IMR-90 (cell line): ENCODE measurements around the gene HOXB6. TPM values are rescaled to one million over a fixed set of nuclear protein-coding genes. Genes with fewer than 3 reads are reported as not detected.

ENCODE experiments used
- ATAC-seq: fragments of 200-7000 bp; cut with Tn5 transposase; 2 replicates; pipeline ENCODE4 v1.9.1; 2020; ENCODE audit warnings: low read depth, mild to moderate bottlenecking, moderate library complexity
- BruUV-seq: library from RNA; stranded (reverse); fragments of 400-500 nt; replicated peaks from 2 replicates; lab custom pipeline; 2021; lab: Mats Ljungman, UMichigan
- CTCF ChIA-PET: fragments of 300-600 bp; formaldehyde crosslinking; extraction: SDS; loops from one replicate; lab custom pipeline; 2021; ENCODE audit warnings: antibody characterized with exemption; lab: Yijun Ruan, JAX
- POLR2A ChIA-PET: fragments of 300-600 bp; sonication (Branson Sonifier 250); formaldehyde crosslinking; loops from one replicate; lab custom pipeline; 2022; ENCODE audit warnings: antibody characterized with exemption; ENCODE audit not compliant: unreplicated experiment; lab: Charles Lee
- DNase-seq: peaks from one replicate; pipeline ENCODE4 v3.0.0; 2013
- H2AFZ ChIP-seq: replicated peaks from 2 replicates; pipeline ENCODE3; 2013; ENCODE audit warnings: low read length, mild to moderate bottlenecking; ENCODE audit not compliant: poor library complexity
- H2AK5ac ChIP-seq: 2 replicates; pipeline ENCODE4 v1.6.1; 2013; ENCODE audit warnings: low read depth, low read length, inconsistent platforms
- H2AK9ac ChIP-seq: replicated peaks from 2 replicates; pipeline ENCODE3; 2013; ENCODE audit warnings: mild to moderate bottlenecking, low read depth, low read length, moderate library complexity; ENCODE audit not compliant: poor library complexity
- H2BK120ac ChIP-seq: 2 replicates; pipeline ENCODE4 v1.6.1; 2013; ENCODE audit warnings: low read depth, low read length, inconsistent platforms
- H2BK15ac ChIP-seq: 3 replicates; pipeline ENCODE4 v1.6.1; 2013; ENCODE audit warnings: low read depth, low read length, inconsistent platforms
- H2BK20ac ChIP-seq: 2 replicates; pipeline ENCODE4 v1.6.1; 2013; ENCODE audit warnings: low read depth, mild to moderate bottlenecking, inconsistent platforms, low read length, moderate library complexity
- H2BK5ac ChIP-seq: 2 replicates; pipeline ENCODE4 v1.6.1; 2013; ENCODE audit warnings: mild to moderate bottlenecking, low read depth, low read length, inconsistent platforms; ENCODE audit not compliant: poor library complexity, severe bottlenecking
- H3K14ac ChIP-seq: replicated peaks from 2 replicates; pipeline ENCODE4 v1.6.1; 2013; ENCODE audit warnings: low read depth, low read length, inconsistent platforms
- H3K18ac ChIP-seq: 2 replicates; pipeline ENCODE4 v1.6.1; 2013; ENCODE audit warnings: low read depth, low read length, control low read depth
- H3K23ac ChIP-seq: 2 replicates; pipeline ENCODE4 v1.6.1; 2013; ENCODE audit warnings: low read depth, low read length, inconsistent platforms
- H3K27ac ChIP-seq: 2 replicates; pipeline ENCODE4 v1.5.1; 2013; ENCODE audit warnings: mild to moderate bottlenecking, control low read depth, low read length; ENCODE audit not compliant: insufficient read depth
- H3K27me3 ChIP-seq: 2 replicates; pipeline ENCODE4 v1.6.1; 2013; ENCODE audit warnings: low read length; ENCODE audit not compliant: control insufficient read depth, insufficient read depth
- H3K36me3 ChIP-seq: 2 replicates; pipeline ENCODE4 v1.6.1; 2013; ENCODE audit warnings: low read length, mixed read lengths; ENCODE audit not compliant: control insufficient read depth, insufficient read depth
- H3K4ac ChIP-seq: 2 replicates; pipeline ENCODE4 v1.6.1; 2013; ENCODE audit warnings: low read depth, low read length, inconsistent platforms
- H3K4me1 ChIP-seq: 2 replicates; pipeline ENCODE4 v1.6.1; 2013; ENCODE audit warnings: low read length, mixed read lengths; ENCODE audit not compliant: control insufficient read depth, insufficient read depth
- H3K4me2 ChIP-seq: 2 replicates; pipeline ENCODE4 v1.6.1; 2013; ENCODE audit warnings: low read depth, mild to moderate bottlenecking, control low read depth, low read length, moderate library complexity
- H3K4me3 ChIP-seq: 2 replicates; pipeline ENCODE4 v1.5.1; 2013; ENCODE audit warnings: low read depth, mild to moderate bottlenecking, control low read depth, low read length, moderate library complexity; ENCODE audit not compliant: insufficient read depth
- H3K56ac ChIP-seq: 2 replicates; pipeline ENCODE4 v1.6.1; 2013; ENCODE audit warnings: low read length, inconsistent platforms; ENCODE audit not compliant: insufficient read depth; ENCODE audit errors: extremely low read depth
- H3K79me1 ChIP-seq, 2 experiments: 2 replicates each; pipeline ENCODE4 v1.6.1; 2013; ENCODE audit warnings: low read length in 2 of 2, inconsistent platforms in 1 of 2, low read depth in 1 of 2
- H3K9ac ChIP-seq: 2 replicates; pipeline ENCODE4 v1.6.1; 2013; ENCODE audit warnings: low read depth, low read length, control low read depth
- H3K9me1 ChIP-seq: 2 replicates; pipeline ENCODE4 v1.6.1; 2013; ENCODE audit warnings: low read length, inconsistent platforms; ENCODE audit not compliant: insufficient read depth
- H3K9me3 ChIP-seq: 2 replicates; pipeline ENCODE4 v1.6.1; 2013; ENCODE audit warnings: low read length; ENCODE audit not compliant: control insufficient read depth, insufficient read depth
- H4K20me1 ChIP-seq: 2 replicates; pipeline ENCODE4 v1.6.1; 2013; ENCODE audit warnings: low read length, inconsistent platforms; ENCODE audit not compliant: insufficient read depth
- H4K5ac ChIP-seq: 2 replicates; pipeline ENCODE4 v1.6.1; 2013; ENCODE audit warnings: mild to moderate bottlenecking, low read depth, low read length, control low read depth
- H4K8ac ChIP-seq, 2 experiments: 2 replicates each; pipeline ENCODE4 v1.6.1; 2013; ENCODE audit warnings: low read depth in 2 of 2, low read length in 2 of 2, control low read depth in 1 of 2, inconsistent platforms in 1 of 2
- H4K91ac ChIP-seq: 2 replicates; pipeline ENCODE4 v1.6.1; 2013; ENCODE audit warnings: low read depth, low read length, inconsistent platforms; ENCODE audit not compliant: insufficient read depth
- BHLHE40 ChIP-seq: fragments of 150-350 bp; IDR thresholded peaks from 2 replicates; pipeline ENCODE4 v1.6.1; 2016; ENCODE audit warnings: mild to moderate bottlenecking, low read depth, low read length
- CEBPB ChIP-seq: IDR thresholded peaks from 2 replicates; pipeline ENCODE4 v1.6.1; 2012; ENCODE audit warnings: low read depth, low read length, improper control_type of control experiment
- CHD1 ChIP-seq: IDR thresholded peaks from 2 replicates; pipeline ENCODE4 v1.6.1; 2012; ENCODE audit warnings: low read depth, low read length, improper control_type of control experiment
- CTCF ChIP-seq: conservative IDR thresholded peaks from 2 replicates; pipeline ENCODE4 v1.5.1; 2012; ENCODE audit warnings: mild to moderate bottlenecking, low read depth, low read length, improper control_type of control experiment
- ELK1 ChIP-seq: fragments of 150-350 bp; IDR thresholded peaks from 2 replicates; pipeline ENCODE4 v1.6.1; 2016; ENCODE audit warnings: low read depth, mild to moderate bottlenecking, low read length, moderate library complexity, borderline replicate concordance
- FOS ChIP-seq: fragments of 150-350 bp; IDR thresholded peaks from 2 replicates; pipeline ENCODE4 v1.6.1; 2016; ENCODE audit warnings: low read depth, low read length
- MAFK ChIP-seq: IDR thresholded peaks from 2 replicates; pipeline ENCODE4 v1.6.1; 2012; ENCODE audit warnings: low read depth, low read length, improper control_type of control experiment
- MAZ ChIP-seq: IDR thresholded peaks from 2 replicates; pipeline ENCODE4 v1.6.1; 2012; ENCODE audit warnings: low read depth, mild to moderate bottlenecking, low read length, improper control_type of control experiment, moderate library complexity, borderline replicate concordance
- MXI1 ChIP-seq: IDR thresholded peaks from 2 replicates; pipeline ENCODE4 v1.6.1; 2012; ENCODE audit warnings: low read depth, mild to moderate bottlenecking, low read length, moderate library complexity, borderline replicate concordance
- NFE2L2 ChIP-seq: fragments of 150-350 bp; IDR thresholded peaks from 2 replicates; pipeline ENCODE4 v1.6.1; 2016; ENCODE audit warnings: low read depth, mild to moderate bottlenecking, low read length
- POLR2A ChIP-seq: IDR thresholded peaks from 2 replicates; pipeline ENCODE4 v1.6.1; 2012; ENCODE audit warnings: mild to moderate bottlenecking, low read depth, low read length
- RAD21 ChIP-seq: IDR thresholded peaks from 2 replicates; pipeline ENCODE4 v1.6.1; 2012; ENCODE audit warnings: low read length, improper control_type of control experiment
- RCOR1 ChIP-seq: IDR thresholded peaks from 2 replicates; pipeline ENCODE4 v1.6.1; 2012; ENCODE audit warnings: mild to moderate bottlenecking, low read length, improper control_type of control experiment; ENCODE audit not compliant: insufficient replicate concordance
- RFX5 ChIP-seq: IDR thresholded peaks from 2 replicates; pipeline ENCODE4 v1.8.0; 2012; ENCODE audit warnings: low read depth, mild to moderate bottlenecking, low read length, moderate library complexity
- USF2 ChIP-seq: fragments of 150-350 bp; IDR thresholded peaks from 2 replicates; pipeline ENCODE4 v1.6.1; 2017; ENCODE audit warnings: mild to moderate bottlenecking, antibody characterized with exemption, low read length, low read depth
- WGBS, 2 experiments: methylation state at CpG; one replicate each; pipeline versions ENCODE4 v1.1.5 to v1.1.7; 2013; ENCODE audit warnings: missing lambda C conversion rate in 2 of 2; ENCODE audit not compliant: insufficient read length in 1 of 2; ENCODE audit errors: extremely low coverage in 2 of 2; 5-methylcytosine and 5-hydroxymethylcytosine counted together
- dilution Hi-C: fragments of 300-500 bp; cut with HindIII; formaldehyde crosslinking; loops from one replicate; pipeline ENCODE4 v1.14.3; 2018; ENCODE audit warnings: low sequenced_read_pairs; ENCODE audit not compliant: unreplicated experiment
- in situ Hi-C: fragments of 300-500 bp; cut with MboI; formaldehyde crosslinking; loops from 3 replicates; pipeline ENCODE4 v1.14.3; 2019; ENCODE audit warnings: low sequenced_read_pairs, inconsistent platforms, mixed read lengths
- intact Hi-C: fragments of 100-400 bp; cut with micrococcal nuclease; formaldehyde crosslinking; loops from 2 replicates; pipeline ENCODE4 v1.10.0; 2022
- polyA plus RNA-seq, 3 experiments: library from polyadenylated mRNA; depleted of rRNA; stranded (reverse); fragments of >200 nt; gene quantifications; 2 replicates each; pipeline ENCODE4 v1.2.3, GENCODE V29; 2012; ENCODE audit warnings: low replicate concordance in 1 of 3
- total RNA-seq: library from RNA; depleted of rRNA; stranded (reverse); fragments of >200 nt; gene quantifications from 2 replicates; pipeline ENCODE4 v1.2.3, GENCODE V29; 2012

HOXB6 gene
- total and polyA plus RNA-seq, 2 of the 4 experiments (the other 2 are of a cell fraction) = 11.1 to 42.2 TPM

GRCh38 chr17:48609759-48610281 lies 5.0 kb upstream of the HOXB6 start:
- Histone ChIP-seq H3K4me3 (peak overlapping the region; percentile 61), H4K8ac (peak overlapping the region; percentile 93 to 95; a peak in 3 of 4 replicates), H2AK9ac (peak overlapping the region; percentile 84), H3K27ac (peak overlapping the region; percentile 93), H2BK20ac (no peak overlapping the region), H4K20me1 (no peaks in the 10 kb centered on the region), H3K9me1 (0 out of 2 replicates have a peak, but pooled peaks cover 3% of the 10 kb centered on the region), H4K5ac (peak overlapping the region; percentile 72), H2AK5ac (peak overlapping the region; percentile 84), H3K23ac (peak overlapping the region; percentile 48; the same call in 1 of the 2 replicates), H3K4ac (peak overlapping the region; percentile 76), H3K27me3 (no peaks in the 10 kb centered on the region), H2BK15ac (no peak overlapping the region), H2BK120ac (peak overlapping the region; percentile 48), H2BK5ac (peak overlapping the region; percentile 22), H3K36me3 (peaks cover 7% of the 10 kb centered on the region), H3K9me3 (no peaks in the 10 kb centered on the region), H3K4me1 (peaks cover 14% of the 10 kb centered on the region), H4K91ac (peak overlapping the region; percentile 79), H3K9ac (peak overlapping the region; percentile 90), H3K4me2 (peak overlapping the region; percentile 88), H3K56ac (peak overlapping the region; percentile 45; the same call in 1 of the 2 replicates), H3K79me1 (peaks cover 9 to 40% of the 10 kb centered on the region in 2 experiments; a peak in 3 of 4 replicates), H2AFZ (peak overlapping the region; percentile 94), H3K18ac (peak overlapping the region; percentile 24; the same call in 1 of the 2 replicates), H3K14ac (peak overlapping the region; percentile 48)
- 0% methylated on average over 4 of the region's 15 CpGs; no CpG with 5 or more reads in 1 of the 2 experiments for WGBS, 2 experiments
- in situ Hi-C loops = no loop called here
- no peak for TF ChIP-seq USF2
- no peak; the same call in 1 of the 2 replicates for TF ChIP-seq BHLHE40
- no peak for TF ChIP-seq RAD21
- TF ChIP-seq CTCF = no peak
- no peak for TF ChIP-seq MXI1
- no peak for TF ChIP-seq MAZ
- TF ChIP-seq POLR2A = no peak
- TF ChIP-seq NFE2L2 = no peak
- no peak for TF ChIP-seq FOS
- no peak for TF ChIP-seq CHD1
- TF ChIP-seq RFX5 = no peak
- no peak for TF ChIP-seq RCOR1
- TF ChIP-seq CEBPB = no peak
- no peak for TF ChIP-seq ELK1
- no peak for TF ChIP-seq MAFK
- BruUV-seq = no TSS peak
- DNase-seq (no peak), ATAC-seq (no peak)
- ChIA-PET CTCF (interaction anchor here (0.7 to 1.6 kb wide), 2 partner anchors 9 to 15 kb away, joined by 3 to 4 read pairs; no protein-coding TSS in a partner anchor), POLR2A (interaction anchor here (0.5 to 1.1 kb wide), 3 partner anchors 10 to 263 kb away, joined by 4 to 5 read pairs (median 5); no protein-coding TSS in a partner anchor)
- intact Hi-C loops = loop anchor here (1.0 kb wide), 1 partner anchor 12 kb away; no protein-coding TSS in a partner anchor
- dilution Hi-C loops = no loop called here
